HG02885 (cell line): ENCODE results near the gene TSHZ1.
A peak's percentile ranks its signal among the peaks of the same experiment; 100 is the strongest.

Source experiments
- ATAC-seq: cut with Tn5 transposase; IDR thresholded peaks from one replicate; pipeline ENCODE4 v1.9.1; 2021; ENCODE audit warnings: mild to moderate bottlenecking; ENCODE audit not compliant: unreplicated experiment, poor library complexity

Gene TSHZ1

GRCh38 chr18:75210274-75211001 is at the start of gene TSHZ1:
TSHZ1 (plus strand) TSS chr18:75210797; CDS start chr18:75211877, 1,080 bp downstream.
- ATAC-seq = peak; percentile 37

GRCh38 chr18:75161256-75162028 is 49.2 kb upstream of the TSHZ1 start:
- ATAC-seq = peak; percentile 65

- no peak for ATAC-seq
Measured at GRCh38 chr18:75162467-75162866, 48.1 kb upstream of the TSHZ1 start.

- ATAC-seq = no peak
Measured at GRCh38 chr18:75162978-75163377, 47.6 kb upstream of the TSHZ1 start.

- no peak for ATAC-seq
Measured at GRCh38 chr18:75163736-75164135, 46.9 kb upstream of the TSHZ1 start.

- ATAC-seq = no peak
Measured at GRCh38 chr18:75164479-75164878, 46.1 kb upstream of the TSHZ1 start.

GRCh38 chr18:75165926-75166325 is 44.7 kb upstream of the TSHZ1 start:
- ATAC-seq = no peak

GRCh38 chr18:75167137-75167536 is 43.5 kb upstream of the TSHZ1 start:
- no peak for ATAC-seq

- no peak for ATAC-seq
Measured at GRCh38 chr18:75167759-75168618, 42.6 kb upstream of the TSHZ1 start.

- ATAC-seq = no peak
Measured at GRCh38 chr18:75168619-75169018, 42.0 kb upstream of the TSHZ1 start.

- no peak for ATAC-seq
Measured at GRCh38 chr18:75169411-75169810, 41.2 kb upstream of the TSHZ1 start.

GRCh38 chr18:75170022-75170789 is 40.4 kb upstream of the TSHZ1 start:
- no peak for ATAC-seq

GRCh38 chr18:75170916-75171315 is 39.7 kb upstream of the TSHZ1 start:
- ATAC-seq = no peak

- peak; percentile 16 for ATAC-seq
Measured at GRCh38 chr18:75172299-75173124, 38.1 kb upstream of the TSHZ1 start.

- peak; percentile 100 for ATAC-seq
Measured at GRCh38 chr18:75173125-75173432, 37.5 kb upstream of the TSHZ1 start.

GRCh38 chr18:75173738-75174137 is 36.9 kb upstream of the TSHZ1 start:
- ATAC-seq = no peak

- ATAC-seq = no peak
Measured at GRCh38 chr18:75176849-75177248, 33.7 kb upstream of the TSHZ1 start.

GRCh38 chr18:75178376-75178775 is 32.2 kb upstream of the TSHZ1 start:
- ATAC-seq = no peak

- no peak for ATAC-seq
Measured at GRCh38 chr18:75179819-75180600, 30.6 kb upstream of the TSHZ1 start.
